Lung (tissue), 12 donors: ENCODE measurements around the gene POLR3K. TPM values are rescaled to one million over a fixed set of nuclear protein-coding genes. Genes with fewer than 3 reads are reported as not detected.

Experiments
- ATAC-seq: fragments of 200-7000 bp; cut with Tn5 transposase; one replicate; pipeline ENCODE4 v1.9.1; 2020; ENCODE audit warnings: moderate number of reproducible peaks; ENCODE audit not compliant: insufficient read depth, low FRiP score
- DNase-seq, 3 donors: peaks; one replicate each; pipeline ENCODE4 v3.0.0-alpha.2; 2013 to 2017
- H3K27ac ChIP-seq, 2 donors: one replicate each; pipeline ENCODE4 v1.5.1; 2013; ENCODE audit warnings: mild to moderate bottlenecking in 2 of 2, moderate library complexity in 2 of 2, control low read depth in 1 of 2, inconsistent platforms in 1 of 2, low read depth in 1 of 2, low read length in 1 of 2
- H3K27me3 ChIP-seq, 3 donors: one replicate each; pipeline ENCODE4 v1.5.1; 2013; ENCODE audit warnings: low read length in 2 of 3; ENCODE audit not compliant: control insufficient read depth in 3 of 3, insufficient read depth in 3 of 3
- H3K36me3 ChIP-seq, 4 donors: one replicate each; pipeline ENCODE4 v1.5.1; 2013; ENCODE audit warnings: low read length in 4 of 4, mild to moderate bottlenecking in 1 of 4, moderate library complexity in 1 of 4; ENCODE audit not compliant: control insufficient read depth in 4 of 4, insufficient read depth in 4 of 4
- H3K4me1 ChIP-seq, 5 donors: one replicate each; pipeline ENCODE4 v1.5.1; 2013; ENCODE audit warnings: low read length in 5 of 5, mild to moderate bottlenecking in 2 of 5, moderate library complexity in 1 of 5; ENCODE audit not compliant: control insufficient read depth in 5 of 5, insufficient read depth in 5 of 5
- H3K4me3 ChIP-seq: one replicate; pipeline ENCODE4 v1.5.1; 2013; ENCODE audit warnings: mild to moderate bottlenecking, control low read depth, moderate library complexity
- H3K9ac ChIP-seq, 2 donors: one replicate each; pipeline ENCODE4 v1.5.1; 2013; ENCODE audit warnings: low read length in 2 of 2, control low read depth in 1 of 2; ENCODE audit not compliant: insufficient read depth in 1 of 2
- H3K9me3 ChIP-seq, 4 donors: one replicate each; pipeline ENCODE4 v1.5.1; 2013; ENCODE audit warnings: low read length in 3 of 4, mild to moderate bottlenecking in 1 of 4, moderate library complexity in 1 of 4; ENCODE audit not compliant: control insufficient read depth in 4 of 4, insufficient read depth in 3 of 4
- WGBS, 2 donors: extraction: QIAGEN DNeasy Blood & Tissue Kit; methylation state at CpG; one replicate each; pipeline ENCODE4 v1.1.7; 2013; 5-methylcytosine and 5-hydroxymethylcytosine counted together
- polyA plus RNA-seq, 2 donors: library from polyadenylated mRNA; stranded (reverse); fragments of 200-250 nt; gene quantifications; one replicate each; pipeline ENCODE4 v1.2.1, GENCODE V29; 2013
- total RNA-seq, 2 donors: library from RNA; depleted of rRNA in 1 of 2; stranded (reverse); fragments of >200 nt in 1 of 2; gene quantifications; one replicate each; pipeline ENCODE4 v1.2.1, GENCODE V29; 2014 to 2021
- TF ChIP-seq, protein P1 (sequence below): IDR thresholded peaks from 2 replicates; pipeline ENCODE4 v1.5.1; 2012; ENCODE audit warnings: mild to moderate bottlenecking; ENCODE audit errors: control extremely low read depth, extremely low read depth
- donor health status: control.
- donor health status: control.
- donor health status: Bipolar disorder and iron deficiency.
- donor health status: healthy.
- donor health status: DM: yes; HTN: yes; CAD: no.

Gene POLR3K
- total and polyA plus RNA-seq, 4 donors, result 4.8 to 15.7 (median 12.0) TPM

DNA sequence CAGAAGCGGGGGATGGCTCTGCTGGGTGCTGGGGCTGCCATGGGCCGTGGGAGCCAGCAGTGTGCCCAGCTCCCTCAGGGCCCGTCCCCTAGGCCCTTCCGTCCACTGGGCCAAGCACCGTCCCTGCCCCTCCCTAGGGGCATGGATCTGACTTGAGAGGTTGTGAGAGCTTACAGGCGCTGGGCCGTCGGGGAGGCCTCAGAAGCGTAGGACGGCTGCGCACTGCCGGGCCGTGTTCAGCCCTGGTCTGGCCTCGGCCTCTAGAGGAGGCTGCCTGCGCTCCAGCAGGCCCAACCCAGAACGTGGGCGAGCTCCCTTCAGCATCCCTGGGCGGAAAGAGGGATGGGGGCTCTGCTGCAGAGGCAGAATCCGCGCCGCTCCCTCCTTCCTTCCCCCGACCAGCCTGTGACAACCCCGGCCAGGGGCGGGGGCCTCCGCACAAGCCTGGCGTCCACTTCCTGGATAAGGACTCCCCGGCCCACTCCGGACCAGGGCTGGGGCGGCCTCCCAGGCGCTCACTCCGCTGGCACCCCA lies 23.9 kb upstream of the POLR3K start:
- Histone ChIP-seq H3K27me3 (no peaks in the 10 kb centered on the region), H3K27ac (peak overlapping the region; percentile 96 to 99), H3K36me3 (peaks cover 0 to 10% (median 2%) of the 10 kb centered on the region in 4 donors), H3K9me3 (no peaks in the 10 kb centered on the region), H3K9ac (no peak overlapping the region), H3K4me1 (peaks cover 9 to 47% (median 29%) of the 10 kb centered on the region in 5 donors), H3K4me3 (peak overlapping the region; percentile 81)
- 8 to 10% methylated on average over 27 to 31 of the region's 31 CpGs for WGBS, 2 donors
- TF ChIP-seq, protein P1, sequence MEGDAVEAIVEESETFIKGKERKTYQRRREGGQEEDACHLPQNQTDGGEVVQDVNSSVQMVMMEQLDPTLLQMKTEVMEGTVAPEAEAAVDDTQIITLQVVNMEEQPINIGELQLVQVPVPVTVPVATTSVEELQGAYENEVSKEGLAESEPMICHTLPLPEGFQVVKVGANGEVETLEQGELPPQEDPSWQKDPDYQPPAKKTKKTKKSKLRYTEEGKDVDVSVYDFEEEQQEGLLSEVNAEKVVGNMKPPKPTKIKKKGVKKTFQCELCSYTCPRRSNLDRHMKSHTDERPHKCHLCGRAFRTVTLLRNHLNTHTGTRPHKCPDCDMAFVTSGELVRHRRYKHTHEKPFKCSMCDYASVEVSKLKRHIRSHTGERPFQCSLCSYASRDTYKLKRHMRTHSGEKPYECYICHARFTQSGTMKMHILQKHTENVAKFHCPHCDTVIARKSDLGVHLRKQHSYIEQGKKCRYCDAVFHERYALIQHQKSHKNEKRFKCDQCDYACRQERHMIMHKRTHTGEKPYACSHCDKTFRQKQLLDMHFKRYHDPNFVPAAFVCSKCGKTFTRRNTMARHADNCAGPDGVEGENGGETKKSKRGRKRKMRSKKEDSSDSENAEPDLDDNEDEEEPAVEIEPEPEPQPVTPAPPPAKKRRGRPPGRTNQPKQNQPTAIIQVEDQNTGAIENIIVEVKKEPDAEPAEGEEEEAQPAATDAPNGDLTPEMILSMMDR, result no peak
- peak; percentile 55 to 76 (median 56) for DNase-seq
- ATAC-seq, result peak; percentile 44

- DNase-seq (peak; percentile 82 to 88 (median 85)), ATAC-seq (peak; percentile 31)
- H3K27ac ChIP-seq, result peak overlapping the region; percentile 96 to 99
- H3K36me3 ChIP-seq, result peaks cover 0 to 8% (median 2%) of the 10 kb centered on the region in 4 donors
- H3K9ac ChIP-seq, result no peak overlapping the region
- peaks cover 9 to 47% (median 29%) of the 10 kb centered on the region in 5 donors for H3K4me1 ChIP-seq
- H3K9me3 ChIP-seq, result no peaks in the 10 kb centered on the region
- H3K4me3 ChIP-seq, result peak overlapping the region; percentile 81
- TF ChIP-seq, protein P1, result no peak
- H3K27me3 ChIP-seq, result no peaks in the 10 kb centered on the region
- 11 to 18% methylated on average over 12 to 13 of the region's 13 CpGs for WGBS, 2 donors
Observed at GRCh38 chr16:76535-77272, 23.3 kb upstream of the POLR3K start.

- peak; percentile 92 to 96 (median 93) for DNase-seq
- ATAC-seq, result no peak
- Histone ChIP-seq H3K27me3 (no peaks in the 10 kb centered on the region), H3K27ac (peak overlapping the region; percentile 75 to 96), H3K9ac (peak overlapping the region in 1 of 2 donors; percentile 55), H3K4me3 (no peak overlapping the region), H3K4me1 (peaks cover 9 to 54% (median 38%) of the 10 kb centered on the region in 5 donors), H3K36me3 (peaks cover 0 to 8% (median 2%) of the 10 kb centered on the region in 4 donors), H3K9me3 (no peaks in the 10 kb centered on the region)
- WGBS, 2 donors, result 14 to 23% methylated on average over 11 of the region's 11 CpGs
- TF ChIP-seq, protein P1, result no peak
Observed at GRCh38 chr16:75580-76501, 22.4 kb upstream of the POLR3K start.
